Endothelial cell of umbilical vein (primary cell): ENCODE measurements around the gene NME5. TPM values are rescaled to one million over a fixed set of nuclear protein-coding genes. Genes with fewer than 3 reads are reported as not detected.

ENCODE experiments used
- BruUV-seq: library from RNA; stranded (reverse); fragments of 400-500 nt; replicated peaks from 2 replicates; lab custom pipeline; 2021; lab: Mats Ljungman, UMichigan
- CTCF ChIA-PET: fragments of 300-600, 350-600 bp; sonication (Branson Sonifier 250); formaldehyde crosslinking; loops from one replicate; lab custom pipeline; 2021; ENCODE audit warnings: antibody characterized with exemption, inconsistent platforms; lab: Charles Lee
- POLR2A ChIA-PET: fragments of 300-600, 350-600 bp; sonication (Branson Sonifier 250); formaldehyde crosslinking; loops from one replicate; lab custom pipeline; 2021; ENCODE audit warnings: antibody characterized with exemption, inconsistent platforms; lab: Charles Lee
- DNase-seq: peaks from one replicate; pipeline ENCODE4 v3.0.0-alpha.2; 2011; ENCODE audit warnings: low read depth, low spot score
- FAIRE-seq: peaks from 2 replicates; lab custom pipeline; 2011; peaks lifted over from hg19 to GRCh38; lab: Jason Lieb, UNC
- H2AFZ ChIP-seq: 2 replicates; pipeline ENCODE4 v1.6.0; 2012; ENCODE audit warnings: low read depth, low read length, control low read depth, inconsistent platforms
- H3K27ac ChIP-seq: 2 replicates; pipeline ENCODE4 v1.5.1; 2011; ENCODE audit warnings: low read depth, mild to moderate bottlenecking, control low read depth, low read length, moderate library complexity; ENCODE audit not compliant: insufficient read depth
- H3K27me3 ChIP-seq, 2 experiments: 2 replicates each; pipeline versions ENCODE4 v1.6.0 to v1.6.1; 2011; ENCODE audit warnings: low read length in 2 of 2, mixed read lengths in 1 of 2; ENCODE audit not compliant: control insufficient read depth in 2 of 2, insufficient read depth in 2 of 2
- H3K36me3 ChIP-seq, 2 experiments: 2 replicates in 1 of 2; 3 replicates in 1 of 2; pipeline ENCODE4 v1.5.1; 2011; ENCODE audit warnings: low read length in 2 of 2, mild to moderate bottlenecking in 1 of 2, moderate library complexity in 1 of 2; ENCODE audit not compliant: control insufficient read depth in 2 of 2, insufficient read depth in 2 of 2; ENCODE audit errors: extremely low read depth in 1 of 2
- H3K4me1 ChIP-seq: 3 replicates; pipeline ENCODE4 v1.5.1; 2011; ENCODE audit warnings: mild to moderate bottlenecking, low read length; ENCODE audit not compliant: control insufficient read depth, insufficient read depth; ENCODE audit errors: extremely low read depth
- H3K4me2 ChIP-seq: 2 replicates; pipeline ENCODE4 v1.6.1; 2011; ENCODE audit warnings: low read length, control low read depth, mixed read lengths; ENCODE audit not compliant: insufficient read depth
- H3K4me3 ChIP-seq, 3 experiments: fragments of 200-600 bp in 1 of 3; sonication (generic), shearing (Covaris generic) in 1 of 3; replicated peaks in 1 of 3; 2 replicates each; pipeline ENCODE4 v1.5.1; 2011 to 2016; ENCODE audit warnings: control low read depth in 3 of 3, low read length in 3 of 3, mild to moderate bottlenecking in 2 of 3, inconsistent platforms in 1 of 3, low read depth in 1 of 3, moderate library complexity in 1 of 3; ENCODE audit not compliant: insufficient read depth in 1 of 3
- H3K79me2 ChIP-seq: 2 replicates; pipeline ENCODE4 v1.6.0; 2012; ENCODE audit warnings: low read length, inconsistent platforms; ENCODE audit not compliant: control insufficient read depth, insufficient read depth
- H3K9ac ChIP-seq: replicated peaks from 2 replicates; pipeline ENCODE3; 2011; ENCODE audit warnings: low read length, control low read depth; ENCODE audit not compliant: insufficient read depth; ENCODE audit errors: extremely low read depth
- H3K9me1 ChIP-seq: replicated peaks from 3 replicates; pipeline ENCODE4 v1.6.0; 2011; ENCODE audit warnings: mild to moderate bottlenecking, low read length; ENCODE audit not compliant: control insufficient read depth, insufficient read depth; ENCODE audit errors: extremely low read depth
- H3K9me3 ChIP-seq: replicated peaks from 2 replicates; pipeline ENCODE4 v1.5.1; 2012; ENCODE audit warnings: low read length, inconsistent platforms; ENCODE audit not compliant: control insufficient read depth, insufficient read depth
- H4K20me1 ChIP-seq: replicated peaks from 2 replicates; pipeline ENCODE3; 2011; ENCODE audit warnings: mild to moderate bottlenecking, low read length; ENCODE audit not compliant: control insufficient read depth, insufficient read depth; ENCODE audit errors: extremely low read depth
- CTCF ChIP-seq, 2 donors: IDR thresholded peaks; 1 replicate in 1 of 2; 2 replicates in 1 of 2; pipeline ENCODE4 v1.5.1; 2011; ENCODE audit warnings: low read length in 2 of 2, mild to moderate bottlenecking in 2 of 2, moderate library complexity in 2 of 2, control low read depth in 1 of 2, inconsistent platforms in 1 of 2, low read depth in 1 of 2; ENCODE audit not compliant: insufficient read depth in 1 of 2; ENCODE audit errors: extremely low read depth in 1 of 2
- EZH2 ChIP-seq: IDR thresholded peaks from 2 replicates; pipeline ENCODE4 v1.6.1; 2012; ENCODE audit warnings: borderline replicate concordance, low read depth, mild to moderate bottlenecking, moderate library complexity, low read length, inconsistent platforms; ENCODE audit not compliant: severe bottlenecking
- FOS ChIP-seq: IDR thresholded peaks from 2 replicates; pipeline ENCODE4 v1.6.1; 2011; ENCODE audit warnings: mild to moderate bottlenecking, low read length, moderate library complexity, borderline replicate concordance; ENCODE audit not compliant: insufficient read depth
- GATA2 ChIP-seq: IDR thresholded peaks from 2 replicates; pipeline ENCODE4 v1.7.0; 2011; ENCODE audit warnings: low read depth, mild to moderate bottlenecking, moderate library complexity, mixed read lengths, low read length; ENCODE audit not compliant: insufficient read length, insufficient read depth
- JUN ChIP-seq: IDR thresholded peaks from 2 replicates; pipeline ENCODE4 v1.6.1; 2011; ENCODE audit warnings: borderline replicate concordance, low read depth; ENCODE audit not compliant: insufficient read length, insufficient read depth
- MAX ChIP-seq: IDR thresholded peaks from 2 replicates; pipeline ENCODE4 v1.6.1; 2011; ENCODE audit not compliant: insufficient read depth, insufficient read length
- MYC ChIP-seq: IDR thresholded peaks from one replicate; pipeline ENCODE4 v1.6.1; 2011; ENCODE audit warnings: mild to moderate bottlenecking, low read depth, low read length
- POLR2A ChIP-seq: IDR thresholded peaks from 2 replicates; pipeline ENCODE4 v1.6.1; 2012; ENCODE audit warnings: low read depth, mild to moderate bottlenecking, control low read depth, low read length
- POLR2AphosphoS5 ChIP-seq: IDR thresholded peaks from 2 replicates; pipeline ENCODE4 v1.6.1; 2012; ENCODE audit warnings: low read depth, mild to moderate bottlenecking, control low read depth, low read length, moderate library complexity; ENCODE audit not compliant: insufficient read depth
- dilution Hi-C: fragments of 300-500 bp; cut with MboI; formaldehyde crosslinking; loops from one replicate; pipeline ENCODE4 v1.15.0; 2019; ENCODE audit warnings: low sequenced_read_pairs; ENCODE audit not compliant: extremely low pct_ligation_motif_present
- intact Hi-C: fragments of 100-400 bp; cut with micrococcal nuclease; formaldehyde crosslinking; loops from one replicate; pipeline ENCODE4 v1.10.0; 2022
- polyA plus RNA-seq, 4 experiments: library from polyadenylated mRNA; depleted of rRNA in 3 of 4; stranded (reverse) in 3 of 4; unstranded in 1 of 4; fragments of >200 nt; gene quantifications; 2 replicates each; pipeline versions ENCODE4 v1.2.1 to v1.2.3, GENCODE V29; 2011 to 2012; ENCODE audit warnings: missing spikeins in 1 of 4
- total RNA-seq: library from RNA; stranded (reverse); gene quantifications from 2 replicates; pipeline ENCODE4 v1.2.3, GENCODE V29; 2021

The NME5 gene
- total and polyA plus RNA-seq, 2 donors (not counting 3 experiments of a cell fraction or from before 2014, with no cell fraction given): 0.11 to 1.5 TPM

- Histone ChIP-seq H3K27ac (no peak overlapping the region), H3K9me1 (no peaks in the 10 kb centered on the region), H4K20me1 (no peaks in the 10 kb centered on the region), H2AFZ (no peak overlapping the region), H3K4me3 (no peak overlapping the region), H3K9me3 (no peaks in the 10 kb centered on the region), H3K9ac (no peak overlapping the region), H3K36me3 (no peaks in the 10 kb centered on the region), H3K4me2 (no peak overlapping the region), H3K79me2 (no peaks in the 10 kb centered on the region), H3K4me1 (no peaks in the 10 kb centered on the region), H3K27me3 (peaks cover 18 to 20% of the 10 kb centered on the region in 2 experiments)
- CTCF ChIA-PET: interaction anchor here (1.0 to 1.9 kb wide), 2 partner anchors 28 to 328 kb away, joined by 4 to 6 read pairs; no protein-coding TSS in a partner anchor
- TF ChIP-seq FOS (no peak), CTCF (IDR thresholded peaks at IDR 0.05; ENCODE audit: extremely low read depth in 1 of 2, insufficient read depth in 1 of 2, low read depth in 1 of 2, low read length in 2 of 2) (no peak), POLR2A (no peak), POLR2AphosphoS5 (no peak), JUN (no peak), MYC (no peak), EZH2 (no peak), GATA2 (no peak), MAX (no peak)
- DNase-seq (no peak), FAIRE-seq (no peak)
- intact Hi-C loops (no loop called here), dilution Hi-C loops (no loop called here)
- BruUV-seq: no TSS peak
- POLR2A ChIA-PET: no interaction called here
Observed at GRCh38 chr5:138107213-138107612, 32.0 kb downstream of the NME5 start.
